HepG2 (cell line): ENCODE measurements around the gene CCL17. TPM values are rescaled to one million over a fixed set of nuclear protein-coding genes. Genes with fewer than 3 reads are reported as not detected.

ENCODE experiments used
- CBX2 ChIP-seq, 2 experiments: fragments of 200-600 bp in 1 of 2; sonication (generic); formaldehyde crosslinking in 1 of 2; IDR thresholded peaks; 2 replicates each; pipeline versions ENCODE4 v1.7.0 to v1.8.1; 2018 to 2022; ENCODE audit warnings: low read depth in 2 of 2, low read length in 1 of 2, mild to moderate bottlenecking in 1 of 2, missing genetic modification reagents in 1 of 2
- GABPA ChIP-seq, 2 experiments: IDR thresholded peaks; 2 replicates each; pipeline ENCODE4 v1.6.1; 2011 to 2016; ENCODE audit warnings: low read depth in 2 of 2, low read length in 1 of 2, missing biosample characterization in 1 of 2, missing genetic modification characterization in 1 of 2
- HNF4A ChIP-seq: sonication (generic); formaldehyde crosslinking; IDR thresholded peaks from 2 replicates; pipeline ENCODE4 v1.4.0; 2020; ENCODE audit warnings: missing genetic modification reagents
- HOXA7 ChIP-seq: sonication (generic); formaldehyde crosslinking; IDR thresholded peaks from 2 replicates; pipeline ENCODE4 v1.8.1; 2022; ENCODE audit warnings: mild to moderate bottlenecking, missing genetic modification reagents, moderate library complexity
- NFE2L1 ChIP-seq: sonication (generic); formaldehyde crosslinking; IDR thresholded peaks from 2 replicates; pipeline ENCODE4 v1.4.0; 2020; ENCODE audit warnings: missing genetic modification reagents, mild to moderate bottlenecking, borderline replicate concordance
- SP2 ChIP-seq: sonication (generic); formaldehyde crosslinking; IDR thresholded peaks from 2 replicates; pipeline ENCODE4 v1.5.1; 2020; ENCODE audit warnings: mild to moderate bottlenecking, missing genetic modification reagents
- STAT5B ChIP-seq: sonication (generic); formaldehyde crosslinking; IDR thresholded peaks from 2 replicates; pipeline ENCODE4 v1.4.0; 2020; ENCODE audit warnings: missing genetic modification reagents
- ZBTB3 ChIP-seq: sonication (generic); formaldehyde crosslinking; IDR thresholded peaks from 2 replicates; pipeline ENCODE4 v1.4.0; 2020; ENCODE audit warnings: low read depth, mild to moderate bottlenecking, moderate library complexity, missing genetic modification reagents, borderline replicate concordance
- ZC3H13 ChIP-seq: sonication (generic); formaldehyde crosslinking; IDR thresholded peaks from 2 replicates; pipeline ENCODE4 v1.8.1; 2023; ENCODE audit warnings: mild to moderate bottlenecking, missing genetic modification reagents, moderate library complexity
- ZNF451 ChIP-seq: sonication (generic); formaldehyde crosslinking; IDR thresholded peaks from 2 replicates; pipeline ENCODE4 v1.5.0; 2020; ENCODE audit warnings: mild to moderate bottlenecking, missing genetic modification reagents
- ZNF607 ChIP-seq: sonication (generic); formaldehyde crosslinking; IDR thresholded peaks from 2 replicates; pipeline ENCODE4 v1.5.1; 2020; ENCODE audit warnings: missing genetic modification reagents, mild to moderate bottlenecking, borderline replicate concordance
- ZNF724P ChIP-seq: sonication (generic); formaldehyde crosslinking; IDR thresholded peaks from 2 replicates; pipeline ENCODE4 v1.8.0; 2022; ENCODE audit warnings: missing genetic modification reagents, borderline replicate concordance
- polyA plus RNA-seq, 8 experiments: library from polyadenylated mRNA; depleted of rRNA in 3 of 8; stranded (reverse) in 7 of 8; unstranded in 1 of 8; fragments of >200 nt; fragmentation: Illumina TruSeq in 4 of 8; extraction: Trizol in 4 of 8; gene quantifications; 2 replicates each; pipeline versions ENCODE4 v1.2.1 to v1.2.3, GENCODE V29; 2011 to 2016; ENCODE audit warnings: low read depth in 4 of 8, missing spikeins in 1 of 8, mixed read lengths in 1 of 8; ENCODE audit not compliant: insufficient read depth in 1 of 8
- total RNA-seq, 5 experiments: library from RNA; depleted of rRNA; stranded (reverse); fragments of >200 nt; fragmentation: Illumina TruSeq; extraction: Trizol; gene quantifications; 2 replicates each; pipeline ENCODE4 v1.2.3, GENCODE V29; 2016; ENCODE audit warnings: low read depth in 1 of 5
- TF ChIP-seq, protein P1 (sequence below): sonication (generic); formaldehyde crosslinking; IDR thresholded peaks from 2 replicates; pipeline ENCODE4 v1.5.0; 2020; ENCODE audit warnings: missing genetic modification reagents, mild to moderate bottlenecking, borderline replicate concordance
- TF ChIP-seq, protein P2 (sequence below): IDR thresholded peaks from 2 replicates; pipeline ENCODE4 v1.6.1; 2018; ENCODE audit warnings: missing genetic modification reagents
- TF ChIP-seq, protein P3 (sequence below): sonication (generic); formaldehyde crosslinking; IDR thresholded peaks from 2 replicates; pipeline ENCODE4 v1.4.0; 2020; ENCODE audit warnings: low read depth, mild to moderate bottlenecking, missing genetic modification reagents
- TF ChIP-seq, protein P4 (sequence below): sonication (generic); formaldehyde crosslinking; IDR thresholded peaks from 2 replicates; pipeline ENCODE4 v1.8.0; 2022; ENCODE audit warnings: mild to moderate bottlenecking, missing genetic modification reagents, moderate library complexity
- TF ChIP-seq, protein P5 (sequence below): sonication (generic); formaldehyde crosslinking; IDR thresholded peaks from 2 replicates; pipeline ENCODE4 v1.5.0; 2020; ENCODE audit warnings: mild to moderate bottlenecking, low read depth, missing genetic modification reagents, borderline replicate concordance
- TF ChIP-seq, protein P6 (sequence below): sonication (generic); formaldehyde crosslinking; IDR thresholded peaks from 2 replicates; pipeline ENCODE4 v1.4.0; 2020; ENCODE audit warnings: missing genetic modification reagents, borderline replicate concordance

The CCL17 gene
- total and polyA plus RNA-seq, 2 of the 13 experiments (the other 11 are each of a cell fraction or from before 2014, with no cell fraction given): not detected

DNA sequence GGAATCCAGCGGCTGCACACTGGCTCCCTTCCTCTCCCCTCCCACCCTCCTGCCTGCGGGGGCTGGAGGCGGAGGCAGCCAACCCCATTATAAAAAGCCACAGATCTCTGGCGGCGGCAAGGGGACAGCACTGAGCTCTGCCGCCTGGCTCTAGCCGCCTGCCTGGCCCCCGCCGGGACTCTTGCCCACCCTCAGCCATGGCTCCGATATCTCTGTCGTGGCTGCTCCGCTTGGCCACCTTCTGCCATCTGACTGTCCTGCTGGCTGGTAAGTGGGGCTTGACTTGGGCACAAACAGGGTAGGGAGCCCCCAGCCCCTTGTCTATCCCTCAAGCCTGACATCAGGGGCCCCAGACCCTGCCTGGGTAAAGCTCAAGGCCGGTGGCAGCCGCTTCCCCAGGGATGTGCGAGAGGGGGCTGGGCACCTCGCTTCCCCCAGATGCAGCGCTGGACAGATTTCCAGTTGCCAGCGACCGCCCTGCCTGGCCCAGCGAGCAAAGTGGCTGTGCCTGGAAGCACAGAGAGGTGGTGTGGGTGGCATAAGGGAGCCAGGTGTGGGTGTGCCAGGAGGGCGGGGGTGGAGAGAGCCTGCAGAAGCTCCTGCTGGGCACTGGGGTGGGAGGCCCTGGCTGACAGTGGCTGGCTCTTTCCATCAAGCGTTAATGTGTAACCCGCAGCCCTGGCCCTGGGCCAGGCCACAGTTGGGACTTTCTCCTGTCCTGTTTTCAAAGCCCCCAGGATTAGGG is 32.0 kb upstream of the CCL17 start, which contains the start of gene CX3CL1 (continued):
- TF ChIP-seq, protein P1, sequence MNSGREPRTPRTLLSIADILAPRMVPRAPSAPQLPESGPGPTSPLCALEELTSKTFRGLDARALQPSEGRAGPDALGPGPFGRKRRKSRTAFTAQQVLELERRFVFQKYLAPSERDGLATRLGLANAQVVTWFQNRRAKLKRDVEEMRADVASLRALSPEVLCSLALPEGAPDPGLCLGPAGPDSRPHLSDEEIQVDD (CRISPR knock-in tag): no peak; the same call in 1 of the 2 replicates
- TF ChIP-seq HNF4A (CRISPR knock-in tag) (peak; percentile 75), ZC3H13 (CRISPR knock-in tag) (peak; percentile 99), GABPA (IDR thresholded peaks at IDR 0.05; ENCODE audit: low read depth, low read length) (no peak), GABPA (CRISPR knock-in tag; IDR thresholded peaks at IDR 0.05; ENCODE audit: low read depth) (0 out of 2 replicates have a peak, but pooled peaks have one; percentile 63), HOXA7 (CRISPR knock-in tag) (peak; percentile 57; the same call in 1 of the 2 replicates), ZNF451 (CRISPR knock-in tag) (peak; percentile 68), NFE2L1 (no peak; the same call in 1 of the 2 replicates), ZNF607 (CRISPR knock-in tag) (peak; percentile 58), ZBTB3 (CRISPR knock-in tag) (peak; percentile 76), SP2 (peak; percentile 54), STAT5B (CRISPR knock-in tag) (0 out of 2 replicates have a peak, but pooled peaks have one; percentile 45), CBX2 (IDR thresholded peaks at IDR 0.05; ENCODE audit: low read depth, low read length) (no peak), CBX2 (CRISPR knock-in tag; IDR thresholded peaks at IDR 0.05; ENCODE audit: low read depth) (0 out of 2 replicates have a peak, but pooled peaks have one; percentile 21), ZNF724P (CRISPR knock-in tag) (no peak)
- TF ChIP-seq, protein P2, sequence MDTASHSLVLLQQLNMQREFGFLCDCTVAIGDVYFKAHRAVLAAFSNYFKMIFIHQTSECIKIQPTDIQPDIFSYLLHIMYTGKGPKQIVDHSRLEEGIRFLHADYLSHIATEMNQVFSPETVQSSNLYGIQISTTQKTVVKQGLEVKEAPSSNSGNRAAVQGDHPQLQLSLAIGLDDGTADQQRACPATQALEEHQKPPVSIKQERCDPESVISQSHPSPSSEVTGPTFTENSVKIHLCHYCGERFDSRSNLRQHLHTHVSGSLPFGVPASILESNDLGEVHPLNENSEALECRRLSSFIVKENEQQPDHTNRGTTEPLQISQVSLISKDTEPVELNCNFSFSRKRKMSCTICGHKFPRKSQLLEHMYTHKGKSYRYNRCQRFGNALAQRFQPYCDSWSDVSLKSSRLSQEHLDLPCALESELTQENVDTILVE (CRISPR knock-in tag): peak; percentile 32; the same call in 1 of the 2 replicates
- TF ChIP-seq, protein P3, sequence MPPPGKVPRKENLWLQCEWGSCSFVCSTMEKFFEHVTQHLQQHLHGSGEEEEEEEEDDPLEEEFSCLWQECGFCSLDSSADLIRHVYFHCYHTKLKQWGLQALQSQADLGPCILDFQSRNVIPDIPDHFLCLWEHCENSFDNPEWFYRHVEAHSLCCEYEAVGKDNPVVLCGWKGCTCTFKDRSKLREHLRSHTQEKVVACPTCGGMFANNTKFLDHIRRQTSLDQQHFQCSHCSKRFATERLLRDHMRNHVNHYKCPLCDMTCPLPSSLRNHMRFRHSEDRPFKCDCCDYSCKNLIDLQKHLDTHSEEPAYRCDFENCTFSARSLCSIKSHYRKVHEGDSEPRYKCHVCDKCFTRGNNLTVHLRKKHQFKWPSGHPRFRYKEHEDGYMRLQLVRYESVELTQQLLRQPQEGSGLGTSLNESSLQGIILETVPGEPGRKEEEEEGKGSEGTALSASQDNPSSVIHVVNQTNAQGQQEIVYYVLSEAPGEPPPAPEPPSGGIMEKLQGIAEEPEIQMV: 0 out of 2 replicates have a peak, but pooled peaks have one; percentile 56
- TF ChIP-seq, protein P4, sequence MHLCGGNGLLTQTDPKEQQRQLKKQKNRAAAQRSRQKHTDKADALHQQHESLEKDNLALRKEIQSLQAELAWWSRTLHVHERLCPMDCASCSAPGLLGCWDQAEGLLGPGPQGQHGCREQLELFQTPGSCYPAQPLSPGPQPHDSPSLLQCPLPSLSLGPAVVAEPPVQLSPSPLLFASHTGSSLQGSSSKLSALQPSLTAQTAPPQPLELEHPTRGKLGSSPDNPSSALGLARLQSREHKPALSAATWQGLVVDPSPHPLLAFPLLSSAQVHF (CRISPR knock-in tag): peak; percentile 81; the same call in 1 of the 2 replicates
- TF ChIP-seq, protein P5, sequence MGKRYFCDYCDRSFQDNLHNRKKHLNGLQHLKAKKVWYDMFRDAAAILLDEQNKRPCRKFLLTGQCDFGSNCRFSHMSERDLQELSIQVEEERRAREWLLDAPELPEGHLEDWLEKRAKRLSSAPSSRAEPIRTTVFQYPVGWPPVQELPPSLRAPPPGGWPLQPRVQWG (CRISPR knock-in tag): no peak
- TF ChIP-seq, protein P6, sequence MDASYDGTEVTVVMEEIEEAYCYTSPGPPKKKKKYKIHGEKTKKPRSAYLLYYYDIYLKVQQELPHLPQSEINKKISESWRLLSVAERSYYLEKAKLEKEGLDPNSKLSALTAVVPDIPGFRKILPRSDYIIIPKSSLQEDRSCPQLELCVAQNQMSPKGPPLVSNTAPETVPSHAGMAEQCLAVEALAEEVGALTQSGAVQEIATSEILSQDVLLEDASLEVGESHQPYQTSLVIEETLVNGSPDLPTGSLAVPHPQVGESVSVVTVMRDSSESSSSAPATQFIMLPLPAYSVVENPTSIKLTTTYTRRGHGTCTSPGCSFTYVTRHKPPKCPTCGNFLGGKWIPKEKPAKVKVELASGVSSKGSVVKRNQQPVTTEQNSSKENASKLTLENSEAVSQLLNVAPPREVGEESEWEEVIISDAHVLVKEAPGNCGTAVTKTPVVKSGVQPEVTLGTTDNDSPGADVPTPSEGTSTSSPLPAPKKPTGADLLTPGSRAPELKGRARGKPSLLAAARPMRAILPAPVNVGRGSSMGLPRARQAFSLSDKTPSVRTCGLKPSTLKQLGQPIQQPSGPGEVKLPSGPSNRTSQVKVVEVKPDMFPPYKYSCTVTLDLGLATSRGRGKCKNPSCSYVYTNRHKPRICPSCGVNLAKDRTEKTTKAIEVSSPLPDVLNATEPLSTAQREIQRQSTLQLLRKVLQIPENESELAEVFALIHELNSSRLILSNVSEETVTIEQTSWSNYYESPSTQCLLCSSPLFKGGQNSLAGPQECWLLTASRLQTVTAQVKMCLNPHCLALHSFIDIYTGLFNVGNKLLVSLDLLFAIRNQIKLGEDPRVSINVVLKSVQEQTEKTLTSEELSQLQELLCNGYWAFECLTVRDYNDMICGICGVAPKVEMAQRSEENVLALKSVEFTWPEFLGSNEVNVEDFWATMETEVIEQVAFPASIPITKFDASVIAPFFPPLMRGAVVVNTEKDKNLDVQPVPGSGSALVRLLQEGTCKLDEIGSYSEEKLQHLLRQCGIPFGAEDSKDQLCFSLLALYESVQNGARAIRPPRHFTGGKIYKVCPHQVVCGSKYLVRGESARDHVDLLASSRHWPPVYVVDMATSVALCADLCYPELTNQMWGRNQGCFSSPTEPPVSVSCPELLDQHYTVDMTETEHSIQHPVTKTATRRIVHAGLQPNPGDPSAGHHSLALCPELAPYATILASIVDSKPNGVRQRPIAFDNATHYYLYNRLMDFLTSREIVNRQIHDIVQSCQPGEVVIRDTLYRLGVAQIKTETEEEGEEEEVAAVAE: peak; percentile 1; the same call in 1 of the 2 replicates
